Measurements from ENCODE around the gene SDC3.
"Not testable (repeated sequence)": the region's sequence is repeated elsewhere in the genome, so short reads cannot be mapped to it uniquely, and the experiment has no call there.

The SDC3 gene

DNA sequence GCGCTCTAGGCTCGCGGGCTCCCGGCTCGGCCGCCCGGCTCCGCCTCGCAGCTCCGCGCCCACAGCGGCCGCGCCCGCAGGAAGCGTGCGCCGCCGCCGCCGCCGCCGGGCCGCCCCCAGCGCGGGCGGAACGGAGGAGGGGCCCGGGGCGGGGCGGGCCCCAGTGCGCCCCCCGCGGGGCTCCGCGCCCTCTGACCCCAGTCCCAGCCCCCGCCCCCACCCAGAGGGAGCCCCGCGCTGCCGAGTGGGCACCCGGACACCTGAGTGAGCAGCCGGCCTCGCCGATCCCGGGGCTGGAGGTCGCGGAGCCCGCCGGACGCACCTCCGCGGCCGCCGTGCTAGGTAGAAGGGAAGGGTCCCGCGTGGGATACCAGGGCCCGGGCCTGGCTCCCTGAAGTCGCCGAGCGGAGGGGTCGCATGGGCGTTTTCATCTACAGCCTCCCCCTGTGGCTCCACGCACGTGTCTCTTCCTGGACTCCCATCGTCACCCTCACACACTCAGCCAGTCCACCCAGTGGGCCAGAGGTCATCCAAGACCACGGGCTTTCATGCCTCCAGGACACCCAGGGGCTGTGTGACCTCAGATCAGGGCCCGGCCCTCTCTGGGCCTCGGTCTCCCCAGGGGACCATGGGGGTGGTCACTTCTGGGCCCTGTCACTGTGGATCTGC is at the start of gene SDC3:
Gene SDC3 (minus strand): TSS at position 63 of the 669 bp plus-strand sequence. CDS start 172 bp downstream, outside the sequence.
- DNase-seq (ENCODE audit: low spot score), result peak; percentile 49

GRCh38 chr1:30957560-30958222 is 49.1 kb upstream of the SDC3 start:
- no peak for DNase-seq (ENCODE audit: low spot score)

- no peak for DNase-seq (ENCODE audit: low spot score)
These were observed 47.0 kb upstream of the SDC3 start for GRCh38 chr1:30955448-30956015.

DNA sequence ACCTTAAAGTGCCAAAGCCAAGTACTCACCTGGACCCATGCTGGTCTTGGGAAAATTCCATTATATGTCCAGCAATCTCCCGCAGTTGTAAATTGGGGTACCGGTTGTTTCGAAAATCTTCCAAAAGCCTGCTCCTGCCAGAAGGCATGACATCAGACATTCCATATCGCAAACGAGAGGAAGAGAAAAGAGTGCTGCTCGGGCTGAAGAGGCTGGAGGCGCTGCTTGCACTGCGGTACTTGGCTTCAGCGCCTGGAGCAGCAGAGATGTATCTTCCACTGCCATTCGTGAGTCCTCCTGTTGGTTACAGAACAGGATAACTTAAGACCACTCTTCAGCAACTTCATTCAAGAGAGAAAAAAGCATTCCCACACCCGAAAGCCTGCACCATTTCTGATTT is 45.1 kb upstream of the SDC3 start:
- DNase-seq (ENCODE audit: low spot score), result no peak

DNA sequence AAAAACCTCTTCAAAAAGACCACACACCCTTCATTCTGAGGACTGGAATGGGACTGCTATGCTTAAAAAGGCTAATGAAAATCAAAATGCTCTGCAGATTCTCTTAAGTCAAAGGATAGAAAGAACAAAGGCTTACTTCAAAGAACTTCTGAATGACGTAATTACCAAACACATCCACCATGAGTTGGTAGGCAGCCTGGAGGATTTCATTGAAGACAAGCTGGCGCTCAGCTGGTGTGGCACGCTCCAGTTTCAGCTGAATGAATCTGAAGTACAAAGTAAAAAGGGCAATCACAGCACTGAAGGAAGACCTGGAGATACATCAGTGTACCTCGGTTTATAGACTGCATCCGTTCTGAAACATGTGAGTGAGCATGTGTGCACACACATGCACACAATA is 43.5 kb upstream of the SDC3 start:
- no peak for DNase-seq (ENCODE audit: low spot score)

DNA sequence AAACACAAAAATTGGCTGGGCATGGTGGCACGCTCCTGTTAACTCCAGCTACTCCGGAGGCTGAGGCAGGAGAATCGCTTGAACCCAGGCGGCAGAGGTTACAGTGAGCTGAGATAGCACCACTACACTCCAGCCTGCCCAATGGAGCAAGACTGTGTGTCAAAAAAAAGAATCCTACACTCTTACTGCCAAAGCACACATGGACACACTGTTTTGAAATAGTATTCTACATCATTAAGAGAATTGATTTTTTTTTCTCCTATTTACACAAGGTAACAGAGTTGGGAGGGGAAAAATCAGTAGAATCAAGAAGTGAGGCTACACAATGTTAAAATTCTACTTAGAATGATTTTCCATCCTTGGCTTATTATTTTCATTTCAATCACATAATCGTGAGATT is 42.1 kb upstream of the SDC3 start:
- no peak for DNase-seq (ENCODE audit: low spot score)

- DNase-seq (ENCODE audit: low spot score), result no peak
These were observed 41.5 kb upstream of the SDC3 start for GRCh38 chr1:30950053-30950452.

- DNase-seq (ENCODE audit: low spot score), result not testable (repeated sequence)
These were observed 40.9 kb upstream of the SDC3 start for GRCh38 chr1:30949487-30949838.

DNA sequence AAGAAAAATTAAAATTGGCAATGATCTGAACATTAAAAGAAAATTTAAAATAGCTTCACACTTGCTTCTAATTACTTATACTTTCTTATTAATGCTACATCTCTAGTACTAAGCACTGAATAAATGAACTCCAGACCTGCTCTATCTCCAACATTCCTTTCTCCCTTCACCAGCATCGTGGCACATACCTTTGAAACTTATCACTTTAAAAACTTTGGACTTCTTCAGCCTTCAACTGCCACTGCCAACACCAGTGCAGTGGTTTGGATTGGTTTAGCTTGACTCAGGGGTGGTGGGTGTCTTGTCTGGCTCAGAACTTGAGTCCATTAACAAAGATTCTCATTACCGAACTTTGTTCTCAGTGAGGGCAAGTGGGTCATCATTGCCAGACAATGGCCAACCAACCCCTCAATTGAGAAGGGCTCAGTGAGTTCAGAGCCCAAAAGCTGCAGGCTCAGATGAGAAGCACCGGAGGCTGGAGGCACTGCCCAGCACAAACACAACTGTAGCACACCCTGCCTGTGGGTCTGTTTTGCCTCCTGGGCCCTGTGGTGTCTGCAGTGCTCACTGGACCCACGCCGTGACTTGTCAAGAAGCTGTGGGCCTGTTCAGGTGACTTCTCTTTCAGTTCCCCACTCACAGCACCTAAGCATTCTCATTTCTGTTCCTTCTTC is 40.4 kb upstream of the SDC3 start:
- not testable (repeated sequence) for DNase-seq (ENCODE audit: low spot score)

DNA sequence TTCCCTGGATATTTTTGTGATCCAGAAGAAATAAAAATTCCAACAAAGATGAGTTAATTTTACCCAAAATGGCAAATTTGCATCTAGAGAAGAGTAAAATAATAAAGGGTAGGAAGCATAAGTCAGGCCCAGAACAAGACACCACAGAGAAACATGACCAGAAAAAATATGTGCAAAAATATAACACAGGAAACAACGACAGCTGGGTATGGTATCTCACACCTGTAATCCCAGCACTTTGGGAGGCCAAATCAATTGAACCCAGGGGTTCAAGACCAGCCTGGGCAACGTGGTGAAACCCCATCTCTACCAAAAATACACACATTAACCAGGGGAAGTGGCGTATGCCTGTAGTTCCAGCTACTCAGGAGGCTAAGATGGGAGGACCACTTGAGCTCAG is 39.7 kb upstream of the SDC3 start:
- DNase-seq (ENCODE audit: low spot score), result no peak

GRCh38 chr1:30947212-30947611 is 38.7 kb upstream of the SDC3 start:
- DNase-seq (ENCODE audit: low spot score), result no peak

- no peak for DNase-seq (ENCODE audit: low spot score)
These were observed 33.9 kb upstream of the SDC3 start for GRCh38 chr1:30942326-30942963.

- no peak for DNase-seq (ENCODE audit: low spot score)
These were observed 32.0 kb upstream of the SDC3 start for GRCh38 chr1:30940541-30940940.

- DNase-seq (ENCODE audit: low spot score), result no peak
These were observed 28.1 kb upstream of the SDC3 start for GRCh38 chr1:30936541-30937171.

- DNase-seq (ENCODE audit: low spot score), result not testable (repeated sequence)
These were observed 27.2 kb upstream of the SDC3 start for GRCh38 chr1:30935758-30936157.

DNA sequence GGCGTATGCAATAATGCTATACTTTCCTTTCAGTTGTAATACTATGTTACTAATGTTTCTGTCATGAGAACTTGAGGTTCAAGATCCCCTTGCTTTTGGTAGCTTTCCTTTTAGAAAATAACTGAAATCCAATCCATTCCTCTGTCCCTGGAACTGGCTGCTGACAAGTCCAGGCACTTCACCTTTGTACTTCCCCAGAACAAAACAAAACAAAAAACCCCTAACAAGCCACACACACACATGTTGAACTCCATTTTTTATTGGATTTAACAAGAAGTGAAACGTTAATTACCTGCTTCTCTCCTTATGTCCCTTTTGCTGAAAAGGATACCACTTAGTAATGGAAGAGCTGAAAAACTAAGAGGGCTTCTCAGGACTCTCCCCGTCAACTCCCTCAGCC is 26.1 kb upstream of the SDC3 start:
- no peak for DNase-seq (ENCODE audit: low spot score)

DNA sequence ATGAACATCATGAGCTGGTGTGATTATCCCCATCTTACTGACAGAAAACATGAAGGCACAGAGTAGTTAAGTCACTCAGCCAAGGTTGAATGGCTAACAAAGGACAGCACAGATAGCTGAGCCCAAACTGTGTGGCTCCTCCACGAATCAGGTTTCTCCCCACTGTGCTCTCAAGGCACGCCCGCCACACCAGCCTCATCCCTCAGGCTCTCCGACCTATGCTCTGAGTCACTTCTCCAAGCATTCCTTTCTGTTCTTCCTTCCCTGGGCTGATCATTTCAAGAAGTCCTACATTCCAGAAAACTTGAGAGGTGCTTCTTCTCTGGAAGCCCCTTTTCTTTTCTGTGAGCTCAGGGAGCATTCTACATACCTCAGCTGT is 25.3 kb upstream of the SDC3 start:
- DNase-seq (ENCODE audit: low spot score), result no peak

- no peak for DNase-seq (ENCODE audit: low spot score)
These were observed 22.1 kb upstream of the SDC3 start for GRCh38 chr1:30930631-30931173.

GRCh38 chr1:30929944-30930525 is 21.5 kb upstream of the SDC3 start:
- no peak for DNase-seq (ENCODE audit: low spot score)

GRCh38 chr1:30929135-30929889 is 20.8 kb upstream of the SDC3 start:
- peak; percentile 65 for DNase-seq (ENCODE audit: low spot score)

DNA sequence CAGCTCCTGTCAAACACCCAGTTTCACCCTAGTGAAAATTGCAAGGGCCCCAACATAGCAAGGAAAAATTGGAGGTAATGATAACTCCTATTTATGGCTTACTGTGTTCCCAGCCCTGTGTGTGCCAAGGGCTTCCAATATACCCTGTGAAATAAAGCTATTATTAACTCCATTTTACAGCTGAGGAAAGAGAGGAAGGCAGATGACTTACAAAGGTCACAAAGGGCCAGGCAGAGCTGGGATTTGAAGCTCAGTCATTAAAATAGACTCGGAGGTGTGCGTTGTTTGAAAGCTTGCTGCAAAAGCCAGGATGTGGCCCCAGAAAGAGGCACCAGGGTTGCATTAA is 20.2 kb upstream of the SDC3 start:
- DNase-seq (ENCODE audit: low spot score), result no peak

Measured in germinal center (tissue), 1 donor.